Subcutaneous adipose tissue (tissue), 4 donors: ENCODE measurements around the gene TAL2. TPM values are rescaled to one million over a fixed set of nuclear protein-coding genes. Genes with fewer than 3 reads are reported as not detected.

Experiments used
- total RNA-seq, 4 donors: library from RNA; depleted of rRNA; stranded (reverse); fragments of >200 nt; gene quantifications; one replicate each; pipeline ENCODE4 v1.1.0, GENCODE V29; 2016
- TF ChIP-seq, protein P1 (sequence below): fragments of 450-650 bp; IDR thresholded peaks from one replicate; pipeline ENCODE4 v1.5.1; 2016; ENCODE audit warnings: low read depth, mild to moderate bottlenecking, control low read depth, antibody characterized with exemption, moderate library complexity

TAL2 gene
- total RNA-seq, 4 donors from 2014 or later, result 1.3 TPM; not detected in 3

DNA sequence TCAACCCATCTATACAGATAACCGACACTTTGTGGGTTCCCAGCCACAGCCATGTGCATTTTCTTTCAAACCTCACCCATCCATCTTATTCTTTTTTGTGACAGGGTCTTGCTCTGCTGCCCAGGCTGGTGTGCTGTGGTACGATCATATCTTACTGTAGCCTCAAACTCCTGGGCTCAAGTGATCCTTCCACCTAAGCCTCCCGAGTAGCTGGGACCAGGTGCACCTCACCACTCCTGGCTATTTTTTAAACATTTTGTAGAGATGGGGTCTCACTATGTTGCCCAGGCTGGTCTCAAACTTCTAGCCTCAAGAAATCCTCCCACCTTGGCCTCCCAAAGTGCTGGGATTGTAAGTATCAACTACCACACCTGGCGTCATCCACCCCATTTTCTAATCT, 24.7 kb downstream of the TAL2 start:
- TF ChIP-seq, protein P1, sequence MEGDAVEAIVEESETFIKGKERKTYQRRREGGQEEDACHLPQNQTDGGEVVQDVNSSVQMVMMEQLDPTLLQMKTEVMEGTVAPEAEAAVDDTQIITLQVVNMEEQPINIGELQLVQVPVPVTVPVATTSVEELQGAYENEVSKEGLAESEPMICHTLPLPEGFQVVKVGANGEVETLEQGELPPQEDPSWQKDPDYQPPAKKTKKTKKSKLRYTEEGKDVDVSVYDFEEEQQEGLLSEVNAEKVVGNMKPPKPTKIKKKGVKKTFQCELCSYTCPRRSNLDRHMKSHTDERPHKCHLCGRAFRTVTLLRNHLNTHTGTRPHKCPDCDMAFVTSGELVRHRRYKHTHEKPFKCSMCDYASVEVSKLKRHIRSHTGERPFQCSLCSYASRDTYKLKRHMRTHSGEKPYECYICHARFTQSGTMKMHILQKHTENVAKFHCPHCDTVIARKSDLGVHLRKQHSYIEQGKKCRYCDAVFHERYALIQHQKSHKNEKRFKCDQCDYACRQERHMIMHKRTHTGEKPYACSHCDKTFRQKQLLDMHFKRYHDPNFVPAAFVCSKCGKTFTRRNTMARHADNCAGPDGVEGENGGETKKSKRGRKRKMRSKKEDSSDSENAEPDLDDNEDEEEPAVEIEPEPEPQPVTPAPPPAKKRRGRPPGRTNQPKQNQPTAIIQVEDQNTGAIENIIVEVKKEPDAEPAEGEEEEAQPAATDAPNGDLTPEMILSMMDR, result no peak

DNA sequence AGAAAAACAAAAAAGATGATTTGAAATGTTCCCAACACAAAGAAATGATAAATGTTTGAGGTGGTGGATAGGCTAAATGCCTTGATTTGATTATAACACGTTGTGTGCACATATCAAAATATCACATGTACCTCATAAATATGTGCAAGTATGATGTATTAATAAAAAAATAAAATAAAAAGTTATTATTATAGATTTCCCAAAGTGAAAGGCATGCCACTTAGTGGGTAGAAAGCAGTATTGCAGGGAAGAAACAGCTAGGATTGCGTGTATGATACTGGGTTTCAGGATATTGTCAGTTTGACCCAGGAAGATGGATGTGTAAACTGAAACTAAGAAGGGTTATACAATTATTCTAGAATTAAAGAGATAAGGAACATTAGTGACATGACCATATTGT, 28.5 kb downstream of the TAL2 start:
- TF ChIP-seq, protein P1, result no peak

DNA sequence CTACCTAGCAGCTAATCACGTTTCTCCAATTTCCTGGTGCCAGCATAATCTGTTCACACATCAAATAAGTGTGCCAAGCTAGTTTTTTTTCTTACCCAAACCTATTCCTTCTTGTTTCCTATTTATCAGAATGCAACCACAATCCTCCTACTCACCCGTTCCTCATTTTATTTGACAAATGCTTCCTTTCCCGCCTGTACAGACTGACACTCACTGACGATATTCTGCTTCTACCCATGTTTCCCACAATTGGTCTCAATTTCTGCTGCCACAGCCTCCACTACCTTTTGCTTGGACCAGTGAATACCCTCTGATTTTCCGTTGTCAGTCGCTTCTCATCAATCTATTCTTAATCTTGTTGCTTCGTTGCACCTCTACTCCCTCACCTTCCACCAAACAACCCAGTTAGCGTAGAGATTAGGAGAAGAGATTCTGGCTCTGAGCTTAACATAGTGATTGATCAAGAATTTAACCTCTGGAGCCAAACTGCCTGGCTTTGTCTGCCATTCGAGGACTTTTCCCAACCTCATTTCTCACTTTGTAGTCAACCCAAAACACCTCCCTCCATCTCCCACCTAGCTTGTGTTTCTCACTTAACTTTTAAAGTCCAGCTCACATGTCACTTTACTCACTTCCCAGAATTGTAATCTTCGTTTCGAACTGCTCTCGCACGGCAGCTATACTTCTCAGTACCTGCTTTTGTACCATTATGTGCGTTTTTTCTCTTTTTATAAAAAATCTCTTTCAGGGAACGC, 31.4 kb downstream of the TAL2 start:
- TF ChIP-seq, protein P1, result no peak

DNA sequence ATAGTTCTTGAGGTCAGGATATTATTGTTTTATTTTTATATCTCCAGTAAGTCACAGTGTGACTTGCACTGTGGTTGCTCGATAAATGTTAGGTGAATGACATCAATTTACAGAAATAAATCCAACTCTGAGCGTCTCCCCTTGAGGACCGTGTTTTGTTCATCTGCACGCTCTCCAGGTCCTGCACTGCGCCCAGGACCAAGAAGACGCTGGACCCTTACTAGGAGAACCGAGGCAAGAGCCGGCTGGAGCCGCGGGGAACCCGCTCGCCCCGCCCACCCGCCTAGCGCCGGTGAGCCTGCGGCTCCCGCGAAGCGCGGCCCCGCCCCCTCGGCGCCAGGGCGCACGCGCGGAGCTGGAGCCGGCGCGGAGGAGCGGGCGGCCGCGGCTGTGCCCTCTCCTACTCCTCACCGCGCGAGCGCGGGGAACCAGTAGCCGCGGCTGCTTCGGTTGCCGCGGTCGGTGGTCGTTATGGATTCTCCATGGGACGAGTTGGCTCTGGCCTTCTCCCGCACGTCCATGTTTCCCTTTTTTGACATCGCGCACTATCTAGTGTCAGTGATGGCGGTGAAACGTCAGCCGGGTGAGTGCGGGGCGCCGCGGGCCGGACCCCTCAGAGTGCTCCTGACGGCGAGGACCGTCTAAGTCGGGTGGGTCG, 32.1 kb downstream of the TAL2 start, which contains the start of gene TMEM38B:
Gene TMEM38B, plus strand, starts transcription at position 352 of the 658 bp plus-strand sequence. Its CDS starts 120 bp downstream, at position 472.
- TF ChIP-seq, protein P1, result no peak

DNA sequence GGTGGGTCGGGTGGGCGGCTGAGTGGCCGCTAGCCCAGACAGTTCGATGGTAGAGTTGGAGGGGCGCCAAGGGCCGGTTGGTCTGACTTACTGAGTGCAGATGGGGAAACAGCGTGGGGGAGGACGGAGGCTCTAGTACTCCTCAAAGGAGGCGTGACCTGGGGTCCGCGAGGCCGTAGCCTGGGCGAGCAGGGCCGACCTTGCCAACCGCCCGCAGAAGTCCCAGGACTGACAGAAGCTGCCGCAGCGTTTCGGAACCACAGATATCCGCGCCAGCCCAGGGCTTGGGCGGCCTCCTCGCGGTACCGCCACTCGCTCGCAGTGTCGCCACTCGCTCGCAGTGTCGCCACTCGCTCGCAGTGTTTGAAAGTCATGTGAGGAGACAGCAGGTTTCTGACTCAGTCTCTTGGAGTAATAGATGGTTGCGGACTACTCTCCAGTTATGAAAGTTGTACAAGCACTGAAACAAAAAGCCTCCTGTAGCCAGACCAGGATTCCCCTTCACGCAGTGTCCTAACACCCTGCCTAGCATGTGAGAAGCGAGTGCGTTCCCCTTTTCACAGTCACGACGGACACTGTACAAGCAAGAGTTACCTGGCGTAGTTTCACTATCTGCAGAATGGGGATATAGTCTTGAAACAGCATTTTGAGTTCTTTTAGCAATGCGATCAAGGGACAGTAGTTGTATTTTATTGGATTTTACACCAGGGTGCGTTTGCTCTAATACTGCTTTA, 32.8 kb downstream of the TAL2 start:
- TF ChIP-seq, protein P1, result no peak

DNA sequence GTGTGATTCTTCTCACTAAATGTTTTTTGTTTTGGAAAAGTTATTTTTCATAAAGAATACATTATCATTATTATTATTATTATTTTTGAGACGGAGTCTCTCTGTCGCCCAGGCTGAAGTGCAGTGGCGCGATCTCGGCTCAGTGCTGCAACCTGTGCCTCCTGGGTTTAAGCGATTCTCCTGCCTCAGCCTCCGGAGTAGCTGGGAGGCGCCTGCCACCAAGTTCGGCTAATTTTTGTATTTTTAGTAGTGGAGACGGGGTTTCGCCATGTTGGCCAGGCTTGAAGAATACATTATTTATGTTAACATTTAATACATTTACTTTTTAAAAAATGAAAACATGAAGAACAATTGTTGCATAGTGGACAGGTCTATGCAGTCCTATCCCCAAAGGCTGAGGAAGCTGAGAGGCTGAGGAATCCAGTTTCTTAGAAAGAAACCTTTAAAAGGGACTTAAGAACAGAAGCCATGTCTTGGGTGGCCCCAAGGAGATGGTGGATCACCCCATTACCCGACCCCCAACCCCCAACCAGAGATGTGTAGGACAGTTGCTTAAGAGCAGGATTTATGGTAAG, 34.0 kb downstream of the TAL2 start:
- TF ChIP-seq, protein P1, result no peak
